C4-2B (cell line): ENCODE data around the gene SERHL2.

ENCODE experiments used
- ZFX ChIP-seq: fragments of 450-650 bp; IDR thresholded peaks from 2 replicates; pipeline ENCODE4 v1.6.1; 2017
- TF ChIP-seq, protein P1 (sequence below): fragments of 450-650 bp; conservative IDR thresholded peaks from 2 replicates; pipeline ENCODE4 v1.5.1; 2017; ENCODE audit warnings: mild to moderate bottlenecking

DNA sequence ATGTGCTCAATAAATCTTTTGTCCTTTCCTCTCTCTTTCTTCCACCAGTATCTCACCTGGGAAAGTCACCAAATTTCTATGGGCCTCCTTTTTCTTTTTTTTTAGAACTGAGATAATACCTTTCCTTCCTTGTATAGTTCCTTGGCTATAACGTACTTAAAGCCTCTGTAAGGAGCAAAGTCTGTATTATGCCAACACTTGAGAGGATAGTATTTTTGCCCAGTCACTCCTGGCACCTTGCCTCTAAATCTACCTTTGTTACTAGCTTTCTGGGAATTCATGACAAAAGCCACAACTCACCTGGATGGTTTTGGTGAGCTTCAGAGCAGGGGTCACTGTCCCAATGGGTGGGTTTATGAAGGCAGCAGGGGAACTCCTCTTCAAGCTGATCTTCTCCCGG lies 48.7 kb downstream of the SERHL2 start:
- TF ChIP-seq, protein P1, sequence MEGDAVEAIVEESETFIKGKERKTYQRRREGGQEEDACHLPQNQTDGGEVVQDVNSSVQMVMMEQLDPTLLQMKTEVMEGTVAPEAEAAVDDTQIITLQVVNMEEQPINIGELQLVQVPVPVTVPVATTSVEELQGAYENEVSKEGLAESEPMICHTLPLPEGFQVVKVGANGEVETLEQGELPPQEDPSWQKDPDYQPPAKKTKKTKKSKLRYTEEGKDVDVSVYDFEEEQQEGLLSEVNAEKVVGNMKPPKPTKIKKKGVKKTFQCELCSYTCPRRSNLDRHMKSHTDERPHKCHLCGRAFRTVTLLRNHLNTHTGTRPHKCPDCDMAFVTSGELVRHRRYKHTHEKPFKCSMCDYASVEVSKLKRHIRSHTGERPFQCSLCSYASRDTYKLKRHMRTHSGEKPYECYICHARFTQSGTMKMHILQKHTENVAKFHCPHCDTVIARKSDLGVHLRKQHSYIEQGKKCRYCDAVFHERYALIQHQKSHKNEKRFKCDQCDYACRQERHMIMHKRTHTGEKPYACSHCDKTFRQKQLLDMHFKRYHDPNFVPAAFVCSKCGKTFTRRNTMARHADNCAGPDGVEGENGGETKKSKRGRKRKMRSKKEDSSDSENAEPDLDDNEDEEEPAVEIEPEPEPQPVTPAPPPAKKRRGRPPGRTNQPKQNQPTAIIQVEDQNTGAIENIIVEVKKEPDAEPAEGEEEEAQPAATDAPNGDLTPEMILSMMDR: no peak
- no peak for TF ChIP-seq ZFX
